Panc1 (cell line): ENCODE results near the gene FSIP1.

Source experiments
- CTCF ChIP-seq: fragments of 450-650 bp; IDR thresholded peaks from 2 replicates; pipeline ENCODE4 v1.5.1; 2017; ENCODE audit warnings: mild to moderate bottlenecking
- POLR2AphosphoS5 ChIP-seq: IDR thresholded peaks from 2 replicates; pipeline ENCODE4 v1.6.1; 2012; ENCODE audit warnings: mild to moderate bottlenecking, low read depth, low read length, moderate library complexity

- TF ChIP-seq CTCF (no peak), POLR2AphosphoS5 (no peak)
Observed at GRCh38 chr15:39598958-39599845, 183.4 kb downstream of the FSIP1 start.
